Measurements from ENCODE around the gene USP47. TPM values are rescaled to one million over a fixed set of nuclear protein-coding genes. Genes with fewer than 3 reads are reported as not detected.

USP47 gene
- total and polyA plus RNA-seq, 8 donors: 16.2 to 32.3 (median 21.3) TPM

- no peak for TF ChIP-seq CTCF (IDR thresholded peaks at IDR 0.05)
- no peak overlapping the region for H3K4me3 ChIP-seq
- intact Hi-C loops (cut with DNase I): no loop called here
- H3K27me3 ChIP-seq: no peaks in the 10 kb centered on the region
- peaks cover 0 to 49% (median 5%) of the 10 kb centered on the region in 3 donors for H3K36me3 ChIP-seq
- ATAC-seq (no peak), DNase-seq (no peak), FAIRE-seq (no peak)
- no peak overlapping the region for H3K27ac ChIP-seq
- no peaks in the 10 kb centered on the region for H3K9me3 ChIP-seq
- H3K4me1 ChIP-seq: no peaks in the 10 kb centered on the region
- WGBS, 2 donors: 95 to 96% methylated on average over 5 of the region's 5 CpGs
Measured at GRCh38 chr11:11956006-11956405, 114.2 kb downstream of the USP47 start.

- no peak for TF ChIP-seq CTCF (IDR thresholded peaks at IDR 0.05)
- no peak for DNase-seq
- Histone ChIP-seq H3K4me1 (no peaks in the 10 kb centered on the region), H3K27ac (no peak overlapping the region), H3K36me3 (peaks cover 0 to 28% (median 0%) of the 10 kb centered on the region in 3 donors), H3K27me3 (no peaks in the 10 kb centered on the region), H3K9me3 (no peaks in the 10 kb centered on the region), H3K4me3 (no peak overlapping the region)
- no peak for ATAC-seq
- no peak for FAIRE-seq
- intact Hi-C loops (cut with DNase I): no loop called here
- 89 to 90% methylated on average over 11 of the region's 11 CpGs for WGBS, 2 donors
Measured at GRCh38 chr11:11958403-11959231, 116.8 kb downstream of the USP47 start.

- no peaks in the 10 kb centered on the region for H3K4me1 ChIP-seq
- FAIRE-seq (no peak), DNase-seq (no peak), ATAC-seq (no peak)
- no peak overlapping the region for H3K27ac ChIP-seq
- peaks cover 0 to 27% (median 0%) of the 10 kb centered on the region in 3 donors for H3K36me3 ChIP-seq
- H3K4me3 ChIP-seq: no peak overlapping the region
- intact Hi-C loops (cut with DNase I): no loop called here
- no peak for TF ChIP-seq CTCF (IDR thresholded peaks at IDR 0.05)
- no peaks in the 10 kb centered on the region for H3K27me3 ChIP-seq
- no peaks in the 10 kb centered on the region for H3K9me3 ChIP-seq
Measured at GRCh38 chr11:11959601-11960000, 117.8 kb downstream of the USP47 start.

- DNase-seq (no peak), FAIRE-seq (no peak), ATAC-seq (no peak)
- no peak for TF ChIP-seq CTCF (IDR thresholded peaks at IDR 0.05)
- WGBS, 2 donors: 55 to 70% methylated on average over 1 of the region's 1 CpG
- Histone ChIP-seq H3K4me3 (no peak overlapping the region), H3K27ac (no peak overlapping the region), H3K4me1 (no peaks in the 10 kb centered on the region), H3K27me3 (no peaks in the 10 kb centered on the region), H3K9me3 (no peaks in the 10 kb centered on the region), H3K36me3 (peaks cover 0 to 18% (median 0%) of the 10 kb centered on the region in 3 donors)
- intact Hi-C loops (cut with DNase I): no loop called here
Measured at GRCh38 chr11:11960687-11961086, 118.9 kb downstream of the USP47 start.

GRCh38 chr11:11961399-11962028 lies 119.7 kb downstream of the USP47 start:
- peaks cover 0 to 9% (median 0%) of the 10 kb centered on the region in 3 donors for H3K36me3 ChIP-seq
- H3K9me3 ChIP-seq: no peaks in the 10 kb centered on the region
- FAIRE-seq (no peak), DNase-seq (peak in 1 of 6 donors; percentile 15), ATAC-seq (peak in 2 of 4 donors; percentile 26 to 54)
- no peak overlapping the region for H3K4me3 ChIP-seq
- no peak for TF ChIP-seq CTCF (IDR thresholded peaks at IDR 0.05)
- no peaks in the 10 kb centered on the region for H3K4me1 ChIP-seq
- no peak overlapping the region for H3K27ac ChIP-seq
- intact Hi-C loops (cut with DNase I): no loop called here
- H3K27me3 ChIP-seq: no peaks in the 10 kb centered on the region
- WGBS, 2 donors: 74 to 76% methylated on average over 3 of the region's 3 CpGs
